Measurements from ENCODE around the gene RAB23.

Gene RAB23

DNA sequence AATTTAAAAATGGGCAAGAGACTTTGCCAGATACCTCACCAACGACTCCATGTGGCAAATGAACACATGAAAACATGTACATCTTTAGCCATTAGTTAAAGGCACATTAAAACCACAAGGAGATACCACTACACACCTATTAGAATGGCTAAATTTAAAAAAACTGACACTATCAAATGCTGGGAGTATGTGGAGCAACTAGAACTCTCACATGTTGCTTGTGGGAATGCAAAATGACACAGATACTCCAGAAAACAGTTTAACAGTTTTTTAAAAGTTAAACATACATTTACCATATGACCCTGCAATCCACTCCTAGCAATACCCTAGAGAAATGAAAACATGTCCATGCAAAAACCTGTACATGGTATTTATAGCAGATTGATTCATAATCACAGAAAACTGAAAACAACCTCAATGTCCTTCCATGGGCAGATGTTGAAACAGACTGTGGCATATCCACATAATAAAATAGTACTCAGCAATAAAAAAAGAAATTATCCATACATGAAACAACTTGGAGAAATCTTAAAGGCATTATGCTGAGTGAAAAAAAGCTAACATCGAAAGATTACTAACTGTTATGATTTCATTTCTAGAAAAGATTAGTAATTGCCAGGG is 1.9 kb downstream of the RAB23 start:
- H3K4me3 ChIP-seq (ENCODE audit: low read length), result no peak overlapping the region
- no peak for DNase-seq (ENCODE audit: low read depth)
- TF ChIP-seq, protein P1, sequence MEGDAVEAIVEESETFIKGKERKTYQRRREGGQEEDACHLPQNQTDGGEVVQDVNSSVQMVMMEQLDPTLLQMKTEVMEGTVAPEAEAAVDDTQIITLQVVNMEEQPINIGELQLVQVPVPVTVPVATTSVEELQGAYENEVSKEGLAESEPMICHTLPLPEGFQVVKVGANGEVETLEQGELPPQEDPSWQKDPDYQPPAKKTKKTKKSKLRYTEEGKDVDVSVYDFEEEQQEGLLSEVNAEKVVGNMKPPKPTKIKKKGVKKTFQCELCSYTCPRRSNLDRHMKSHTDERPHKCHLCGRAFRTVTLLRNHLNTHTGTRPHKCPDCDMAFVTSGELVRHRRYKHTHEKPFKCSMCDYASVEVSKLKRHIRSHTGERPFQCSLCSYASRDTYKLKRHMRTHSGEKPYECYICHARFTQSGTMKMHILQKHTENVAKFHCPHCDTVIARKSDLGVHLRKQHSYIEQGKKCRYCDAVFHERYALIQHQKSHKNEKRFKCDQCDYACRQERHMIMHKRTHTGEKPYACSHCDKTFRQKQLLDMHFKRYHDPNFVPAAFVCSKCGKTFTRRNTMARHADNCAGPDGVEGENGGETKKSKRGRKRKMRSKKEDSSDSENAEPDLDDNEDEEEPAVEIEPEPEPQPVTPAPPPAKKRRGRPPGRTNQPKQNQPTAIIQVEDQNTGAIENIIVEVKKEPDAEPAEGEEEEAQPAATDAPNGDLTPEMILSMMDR (conservative IDR thresholded peaks at IDR 0.05; ENCODE audit: low read depth, low read length), result no peak

DNA sequence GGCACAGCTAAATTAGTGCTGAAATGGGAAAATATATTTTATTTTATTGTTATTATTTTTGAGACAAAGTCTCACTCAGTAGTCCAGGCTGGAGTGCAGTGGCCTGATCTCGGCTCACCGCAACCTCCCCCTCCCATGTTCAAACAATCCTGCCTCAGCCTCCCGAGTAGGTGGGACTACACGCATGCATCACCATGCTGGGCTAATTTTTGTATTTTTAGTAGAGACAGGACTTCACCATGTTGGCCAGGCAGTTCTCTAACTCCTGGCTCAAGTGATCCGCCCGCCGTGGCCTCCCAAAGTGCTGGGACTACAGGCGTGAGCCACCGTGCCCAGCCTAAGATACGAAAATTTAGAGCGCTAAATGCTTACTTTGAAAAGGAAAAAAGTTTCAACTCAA is 4.8 kb downstream of the RAB23 start:
- H3K4me3 ChIP-seq (ENCODE audit: low read length), result no peak overlapping the region
- DNase-seq (ENCODE audit: low read depth), result no peak
- TF ChIP-seq, protein P1 (conservative IDR thresholded peaks at IDR 0.05; ENCODE audit: low read depth, low read length), result no peak

DNA sequence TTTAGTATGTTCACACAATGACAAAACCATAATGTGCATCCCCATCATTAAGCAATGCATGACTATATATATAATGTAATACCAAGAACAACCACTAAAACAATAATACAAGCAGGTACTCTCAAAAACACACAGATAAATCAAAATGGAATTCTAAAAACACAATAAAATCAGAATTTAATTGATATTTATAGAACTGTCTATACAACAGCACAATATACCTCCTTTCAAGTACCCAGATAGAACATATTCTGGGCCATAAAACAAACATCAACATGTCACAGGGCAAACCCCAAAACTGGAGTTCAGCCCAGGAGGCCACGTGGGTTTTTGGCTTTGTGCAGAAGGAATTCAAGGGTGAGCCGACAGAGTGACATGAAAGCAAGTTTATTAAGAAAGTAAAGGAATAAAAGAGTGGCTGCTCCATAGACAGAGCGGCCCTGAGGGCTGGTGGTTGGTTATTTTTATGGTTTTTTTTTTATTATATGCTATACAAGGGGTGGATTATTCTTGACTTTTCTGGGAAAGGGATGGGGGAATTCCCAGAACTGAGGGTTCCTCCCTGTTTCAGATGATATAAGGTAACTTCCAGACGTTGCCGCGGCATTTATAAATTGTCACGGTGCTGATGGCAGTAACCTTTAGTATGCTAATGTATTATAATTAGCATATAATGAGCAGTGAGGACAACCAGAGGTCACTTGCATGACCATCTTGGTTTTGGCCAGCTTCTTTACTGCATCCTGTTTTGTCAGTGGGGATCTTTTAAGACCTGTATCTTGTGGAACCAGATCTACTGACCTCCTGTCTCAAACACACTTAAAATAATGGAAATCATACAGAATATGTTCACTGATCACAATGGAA is 5.6 kb downstream of the RAB23 start:
- TF ChIP-seq, protein P1 (conservative IDR thresholded peaks at IDR 0.05; ENCODE audit: low read depth, low read length), result no peak
- DNase-seq (ENCODE audit: low read depth), result no peak
- no peak overlapping the region for H3K4me3 ChIP-seq (ENCODE audit: low read length)

DNA sequence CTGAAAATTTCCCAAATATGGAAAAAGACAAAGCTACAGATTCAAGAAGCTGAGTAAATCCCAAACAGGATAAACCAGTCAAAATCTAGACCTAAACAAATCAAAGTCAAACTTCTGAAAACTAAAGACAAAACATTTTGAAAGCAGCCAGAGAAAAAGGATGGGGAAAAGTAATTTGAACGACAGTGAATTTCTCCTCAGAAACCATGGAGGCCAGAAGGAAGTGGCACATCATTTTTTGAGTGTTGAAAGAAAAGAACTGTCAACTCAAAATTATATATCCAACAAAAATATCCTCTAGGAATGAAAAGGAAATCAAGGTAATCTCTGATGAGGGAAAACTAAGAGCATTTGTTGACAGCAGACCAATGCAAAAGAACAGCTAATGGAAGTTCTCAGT is 6.8 kb downstream of the RAB23 start:
- TF ChIP-seq, protein P1 (conservative IDR thresholded peaks at IDR 0.05; ENCODE audit: low read depth, low read length), result no peak
- DNase-seq (ENCODE audit: low read depth), result no peak
- no peak overlapping the region for H3K4me3 ChIP-seq (ENCODE audit: low read length)

DNA sequence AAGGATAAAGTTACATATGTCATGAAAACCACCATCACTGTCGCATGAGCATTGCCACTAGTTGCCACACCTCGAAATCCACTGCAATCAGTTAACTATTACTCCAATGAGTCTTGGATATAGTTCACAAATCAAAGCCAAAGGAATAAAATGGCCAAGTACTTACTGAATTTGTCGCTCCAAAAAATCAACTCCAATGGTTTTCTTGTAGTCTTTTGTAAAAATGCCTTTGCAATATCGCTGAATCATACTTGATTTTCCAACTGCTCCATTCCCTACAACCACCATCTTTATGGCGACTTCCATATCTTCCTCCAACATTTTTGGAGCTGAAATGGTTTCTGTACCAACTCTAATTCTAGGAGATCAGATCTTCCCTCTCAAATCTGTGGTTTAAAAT is 12.0 kb downstream of the RAB23 start:
- no peak for DNase-seq (ENCODE audit: low read depth)
- no peak overlapping the region for H3K4me3 ChIP-seq (ENCODE audit: low read length)
- TF ChIP-seq, protein P1 (conservative IDR thresholded peaks at IDR 0.05; ENCODE audit: low read depth, low read length), result no peak

DNA sequence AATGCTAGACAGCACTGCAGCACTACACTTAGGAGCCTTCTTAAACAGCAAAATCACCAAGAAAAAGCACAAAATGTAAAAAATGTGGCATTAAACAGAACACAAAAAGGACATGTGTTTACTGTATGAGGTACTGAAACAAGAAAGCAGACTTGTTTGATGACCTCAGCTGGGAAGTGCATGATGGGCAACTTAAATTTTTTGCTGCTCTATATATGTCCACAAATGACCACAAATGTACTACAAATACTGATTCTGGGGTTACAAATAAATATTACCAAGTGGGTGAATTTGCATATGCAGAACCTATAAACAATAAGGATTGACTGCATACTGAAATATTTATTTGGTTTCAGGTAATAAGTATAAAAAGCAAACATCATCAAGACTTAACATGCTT is 13.1 kb downstream of the RAB23 start:
- H3K4me3 ChIP-seq (ENCODE audit: low read length), result no peak overlapping the region
- no peak for DNase-seq (ENCODE audit: low read depth)
- TF ChIP-seq, protein P1 (conservative IDR thresholded peaks at IDR 0.05; ENCODE audit: low read depth, low read length), result no peak

DNA sequence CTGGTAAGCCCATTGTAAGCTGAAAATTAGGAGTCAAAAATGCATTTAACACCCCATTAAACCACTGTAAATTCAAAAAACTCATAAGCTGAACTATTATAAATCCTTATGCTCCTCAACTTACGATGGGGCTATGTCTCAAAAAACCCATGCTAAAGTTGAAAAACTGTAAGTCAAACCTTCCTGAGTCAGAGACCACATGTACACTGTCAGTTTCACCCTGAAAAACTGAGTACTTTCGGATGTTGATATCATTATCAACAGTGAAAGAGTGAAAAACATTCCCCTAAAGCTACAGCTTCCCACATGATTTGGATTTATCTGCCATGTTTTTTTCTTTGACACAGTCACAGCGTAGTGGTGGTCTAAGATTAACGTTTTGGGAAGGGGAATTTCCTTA is 14.2 kb downstream of the RAB23 start:
- TF ChIP-seq, protein P1 (conservative IDR thresholded peaks at IDR 0.05; ENCODE audit: low read depth, low read length), result no peak
- no peak for DNase-seq (ENCODE audit: low read depth)
- no peak overlapping the region for H3K4me3 ChIP-seq (ENCODE audit: low read length)

All from retinal pigment epithelial cell (primary cell).